ENCODE results near the gene GABRG3.

- no peak for TF ChIP-seq ARNTL (CRISPR knock-in tag; IDR thresholded peaks at IDR 0.05; ENCODE audit: borderline replicate concordance, low read depth)
- TF ChIP-seq TOX (CRISPR knock-in tag; IDR thresholded peaks at IDR 0.05; ENCODE audit: borderline replicate concordance) = no peak
- TF ChIP-seq ESRRG (CRISPR knock-in tag; IDR thresholded peaks at IDR 0.05) = no peak
Observed at GRCh38 chr15:27165590-27165989, 194.6 kb downstream of the GABRG3 start.

Data from SK-N-SH treated with all-trans-retinoic acid at 6 μM for 48 hours (cell line).